Kidney (tissue), 14 donors: ENCODE data around the gene RAB36. TPM values are rescaled to one million over a fixed set of nuclear protein-coding genes. Genes with fewer than 3 reads are reported as not detected.

Source experiments
- DNase-seq, 5 donors: peaks; one replicate each; pipeline ENCODE4 v3.0.0-alpha.2; 2013 to 2020
- FAIRE-seq: peaks from 2 replicates; lab custom pipeline; 2012; peaks lifted over from hg19 to GRCh38; lab: Jason Lieb, UNC
- H3K27ac ChIP-seq, 2 donors: one replicate each; pipeline ENCODE4 v1.7.0; 2013; ENCODE audit warnings: low read depth in 2 of 2, low read length in 2 of 2, inconsistent platforms in 1 of 2
- H3K27me3 ChIP-seq: one replicate; pipeline ENCODE4 v1.7.1; 2013; ENCODE audit warnings: low read length, inconsistent platforms; ENCODE audit not compliant: control insufficient read depth, insufficient read depth
- H3K36me3 ChIP-seq, 3 donors: one replicate each; pipeline versions ENCODE4 v1.7.0 to v1.7.1; 2013; ENCODE audit warnings: low read length in 3 of 3, control low read depth in 1 of 3, inconsistent platforms in 1 of 3; ENCODE audit not compliant: insufficient read depth in 3 of 3, control insufficient read depth in 2 of 3
- H3K4me1 ChIP-seq, 3 donors: one replicate each; pipeline versions ENCODE4 v1.7.0 to v1.7.1; 2013; ENCODE audit warnings: low read length in 3 of 3, inconsistent platforms in 1 of 3, low read depth in 1 of 3; ENCODE audit not compliant: control insufficient read depth in 2 of 3, insufficient read depth in 2 of 3
- H3K4me3 ChIP-seq, 3 donors: one replicate each; pipeline versions ENCODE4 v1.7.0 to v1.8.1; 2013; ENCODE audit warnings: low read length in 3 of 3, control low read depth in 1 of 3, inconsistent platforms in 1 of 3
- H3K9ac ChIP-seq, 3 donors: one replicate each; pipeline versions ENCODE4 v1.7.0 to v1.7.1; 2013; ENCODE audit warnings: low read length in 3 of 3, control low read depth in 1 of 3, inconsistent platforms in 1 of 3
- H3K9me3 ChIP-seq, 3 donors: one replicate each; pipeline versions ENCODE4 v1.7.0 to v1.7.1; 2013; ENCODE audit warnings: low read length in 3 of 3, control low read depth in 1 of 3, inconsistent platforms in 1 of 3; ENCODE audit not compliant: control insufficient read depth in 2 of 3, insufficient read depth in 1 of 3
- CTCF ChIP-seq: IDR thresholded peaks from 3 replicates; pipeline ENCODE4 v1.5.1; 2012; ENCODE audit warnings: mild to moderate bottlenecking, moderate library complexity, borderline replicate concordance; ENCODE audit not compliant: insufficient read depth; ENCODE audit errors: extremely low read depth
- intact Hi-C: fragments of 100-400 bp; cut with DNase I; formaldehyde crosslinking; loops from one replicate; pipeline ENCODE4 v1.11.1; 2022
- polyA plus RNA-seq: library from polyadenylated mRNA; stranded (reverse); fragments of 350-450 nt; fragmentation: Illumina TruSeq; extraction: RNeasy Lipid Tissue Mini Kit (QIAGEN cat#74804); gene quantifications from one replicate; pipeline ENCODE4 v1.2.3, GENCODE V29; 2014; ENCODE audit warnings: low read depth, low replicate concordance; ENCODE audit not compliant: insufficient read depth
- total RNA-seq: library from RNA; stranded (reverse); fragmentation: NEBNext Ultra II Directional; extraction: Animal tissue kit (Norgen Biotek cat#: 25700); gene quantifications from one replicate; pipeline ENCODE4 v1.2.1, GENCODE V29; 2021
- donor health status: control.
- donor health status: control.
- donor health status: control.
- donor health status: control.
- donor health status: control.
- donor health status: DM: yes; HTN: yes; CAD: no.
- donor health status: Normal renal cell carcinoma (clear cell type).

RAB36 gene
- total and polyA plus RNA-seq, 2 donors from 2014 or later: 9.7 to 30.5 TPM

DNA sequence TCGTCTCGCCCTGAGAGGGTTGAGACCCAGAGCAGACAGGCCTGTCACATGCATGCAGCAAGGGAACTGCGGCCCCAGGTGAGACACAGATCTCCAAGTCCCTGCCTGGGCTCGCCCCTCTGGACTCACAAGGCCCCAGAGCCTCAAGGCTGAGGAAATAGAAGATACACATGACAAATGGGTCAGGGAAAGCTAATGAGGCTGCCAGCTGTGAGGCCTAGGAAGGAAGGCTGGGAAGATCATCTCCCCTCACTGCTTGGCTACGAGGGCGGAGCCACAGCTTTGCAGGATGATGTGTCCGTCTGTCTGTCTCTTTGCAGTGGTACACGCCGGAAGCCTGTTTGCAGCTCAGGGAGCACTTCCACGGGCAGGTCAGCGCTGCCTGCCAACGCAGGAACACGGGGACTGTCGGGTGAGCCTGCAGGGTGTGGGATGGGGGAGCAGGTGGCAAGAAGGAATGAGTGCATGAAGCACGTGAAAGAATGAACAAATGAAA is 4.5 kb downstream of the RAB36 start:
- DNase-seq: peak in 2 of 5 donors; percentile 48 to 57
- TF ChIP-seq CTCF: no peak
- intact Hi-C loops: no loop called here
- Histone ChIP-seq H3K4me3 (no peak overlapping the region), H3K36me3 (peaks cover 0 to 18% (median 14%) of the 10 kb centered on the region in 3 donors), H3K4me1 (peaks cover 1 to 10% (median 10%) of the 10 kb centered on the region in 3 donors), H3K27ac (no peak overlapping the region), H3K27me3 (no peaks in the 10 kb centered on the region), H3K9me3 (no peaks in the 10 kb centered on the region), H3K9ac (no peak overlapping the region)
- no peak for FAIRE-seq

GRCh38 chr22:23150762-23151161 is 5.5 kb downstream of the RAB36 start:
- TF ChIP-seq CTCF: no peak
- FAIRE-seq: no peak
- Histone ChIP-seq H3K9ac (no peak overlapping the region), H3K9me3 (no peaks in the 10 kb centered on the region), H3K4me3 (no peak overlapping the region), H3K27me3 (no peaks in the 10 kb centered on the region), H3K27ac (no peak overlapping the region), H3K4me1 (peaks cover 0 to 7% (median 7%) of the 10 kb centered on the region in 3 donors), H3K36me3 (peaks cover 0 to 18% (median 14%) of the 10 kb centered on the region in 3 donors)
- intact Hi-C loops: no loop called here
- peak in 1 of 5 donors; percentile 36 for DNase-seq

- Histone ChIP-seq H3K9me3 (no peaks in the 10 kb centered on the region), H3K4me3 (no peak overlapping the region), H3K27me3 (no peaks in the 10 kb centered on the region), H3K27ac (no peak overlapping the region), H3K9ac (no peak overlapping the region), H3K36me3 (peaks cover 0 to 24% (median 13%) of the 10 kb centered on the region in 3 donors), H3K4me1 (peaks cover 0 to 1% (median 0%) of the 10 kb centered on the region in 3 donors)
- intact Hi-C loops: no loop called here
- FAIRE-seq: no peak
- DNase-seq: peak in 1 of 5 donors; percentile 67
- TF ChIP-seq CTCF: no peak
Measured at GRCh38 chr22:23151827-23152226, 6.5 kb downstream of the RAB36 start.
